Right lung (tissue), 5 donors: Measurements from ENCODE around the gene CENPB. TPM values are rescaled to one million over a fixed set of nuclear protein-coding genes. Genes with fewer than 3 reads are reported as not detected.

Source experiments
- DNase-seq, 2 donors: peaks; one replicate each; pipeline ENCODE4 v3.0.0-alpha.2; 2013
- polyA plus RNA-seq, 5 donors: library from polyadenylated mRNA; unstranded; fragments of 120-200 nt; gene quantifications; one replicate each; pipeline versions ENCODE4 v1.2.1 to v1.2.3, GENCODE V29; 2013; ENCODE audit warnings: inconsistent platforms in 1 of 5, low replicate concordance in 1 of 5; ENCODE audit not compliant: insufficient read length in 5 of 5, insufficient read depth in 1 of 5

Gene CENPB
- polyA plus RNA-seq, 5 donors: 36.0 to 71.1 (median 41.9) TPM

DNA sequence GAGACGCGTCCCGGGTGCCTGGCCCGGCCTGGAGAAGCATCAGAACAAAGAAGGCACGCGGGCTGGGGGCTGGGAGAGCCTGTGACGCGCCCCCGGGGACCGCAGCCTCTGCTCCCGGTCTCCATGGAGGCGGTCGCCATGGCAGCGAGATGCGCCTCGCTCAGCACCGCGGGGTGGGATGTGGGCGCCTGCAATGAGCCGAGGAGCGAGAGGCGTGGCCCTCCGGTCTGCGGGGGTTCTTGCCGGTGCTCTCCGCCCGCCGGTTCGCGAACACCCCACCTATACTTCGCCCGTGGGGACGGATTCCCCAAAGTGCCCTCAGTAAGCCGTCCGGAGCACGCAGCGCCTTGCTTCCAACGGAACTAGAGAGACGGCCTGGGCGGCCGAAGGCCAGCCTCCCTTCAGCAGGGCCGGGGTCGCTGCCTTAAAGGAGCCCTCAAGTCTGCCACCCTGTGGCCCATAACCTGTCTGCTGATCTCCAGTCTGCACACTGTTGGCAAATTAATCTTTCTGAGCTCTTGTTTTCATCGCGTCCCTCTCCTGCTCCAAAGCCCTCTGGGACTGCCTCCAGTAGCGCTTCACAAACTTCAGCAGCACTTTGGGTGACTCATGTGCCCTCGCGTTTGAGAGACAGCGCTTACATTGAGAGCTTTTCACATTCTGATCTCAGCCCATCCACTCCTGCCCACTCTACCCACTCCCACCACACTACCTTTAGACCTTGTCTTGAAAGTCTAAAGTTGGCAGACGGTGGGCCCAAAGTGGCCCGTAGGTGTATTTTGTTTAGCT is 18.0 kb downstream of the CENPB start:
- DNase-seq: peak; percentile 69 to 71

DNA sequence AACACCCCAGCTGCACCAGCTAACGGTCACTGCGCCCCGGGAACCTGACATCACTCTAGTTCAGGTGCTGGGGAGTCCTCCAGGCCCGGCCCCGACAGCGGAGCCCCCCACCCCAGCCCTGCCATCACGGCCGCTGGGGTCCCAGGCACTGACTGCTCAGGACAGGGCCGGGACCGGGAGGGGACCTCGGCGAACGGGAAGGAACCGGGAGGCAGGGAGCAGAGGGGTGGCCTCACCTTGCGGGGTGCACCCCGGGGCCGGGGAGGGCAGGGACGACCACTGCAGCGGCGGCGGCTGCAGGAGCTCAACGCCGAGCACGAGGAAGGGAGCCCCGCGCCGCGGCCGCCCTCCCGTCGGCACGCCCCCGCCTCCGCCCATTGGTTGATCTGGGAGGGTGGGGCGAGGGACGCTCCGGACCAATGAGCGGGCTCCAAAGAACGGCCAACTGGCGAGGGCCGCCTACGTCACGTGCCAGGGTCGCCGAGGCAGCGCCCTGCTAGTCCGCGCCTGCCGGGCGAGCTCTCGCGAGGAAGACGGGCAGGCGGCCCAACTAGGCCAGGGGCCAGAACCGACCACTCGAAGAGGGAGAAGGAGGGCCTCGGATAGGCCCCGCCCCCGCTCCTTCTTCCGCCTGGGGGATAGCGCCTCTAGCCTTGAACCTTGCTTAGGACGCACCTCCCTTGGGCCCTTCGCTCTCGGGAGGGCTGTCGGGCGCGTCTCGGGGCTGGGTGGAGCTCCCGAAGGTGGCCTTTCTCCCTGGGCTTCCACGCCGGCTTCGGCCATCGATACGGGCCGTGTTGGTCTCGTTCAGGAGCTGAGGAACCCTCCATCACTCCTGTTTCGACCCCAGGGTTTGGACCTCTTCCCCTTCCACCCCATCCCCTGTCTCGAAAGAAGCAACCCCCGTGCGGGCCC is 18.9 kb downstream of the CENPB start, which contains the start of gene ADISSP:
Gene ADISSP, minus strand, starts transcription at position 327 of the 915 bp plus-strand sequence. CDS start 7,653 bp downstream, outside the sequence.
- peak; percentile 98 for DNase-seq

DNA sequence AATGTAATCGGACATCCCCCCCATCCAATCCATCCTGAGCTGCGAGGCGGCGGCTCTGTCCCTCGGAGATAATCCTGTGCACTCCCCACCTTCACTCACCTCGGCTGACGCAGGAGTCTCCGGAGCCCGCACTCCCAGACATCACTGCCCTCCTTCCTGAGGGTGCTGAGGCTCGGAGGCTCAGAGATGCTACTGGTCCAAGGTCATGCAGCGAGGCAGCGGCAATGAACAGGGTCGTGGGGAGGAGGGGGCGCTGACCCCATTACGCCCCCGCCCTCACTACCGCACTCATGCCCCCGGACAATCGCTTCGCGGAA is 19.5 kb downstream of the CENPB start:
- no peak for DNase-seq

DNA sequence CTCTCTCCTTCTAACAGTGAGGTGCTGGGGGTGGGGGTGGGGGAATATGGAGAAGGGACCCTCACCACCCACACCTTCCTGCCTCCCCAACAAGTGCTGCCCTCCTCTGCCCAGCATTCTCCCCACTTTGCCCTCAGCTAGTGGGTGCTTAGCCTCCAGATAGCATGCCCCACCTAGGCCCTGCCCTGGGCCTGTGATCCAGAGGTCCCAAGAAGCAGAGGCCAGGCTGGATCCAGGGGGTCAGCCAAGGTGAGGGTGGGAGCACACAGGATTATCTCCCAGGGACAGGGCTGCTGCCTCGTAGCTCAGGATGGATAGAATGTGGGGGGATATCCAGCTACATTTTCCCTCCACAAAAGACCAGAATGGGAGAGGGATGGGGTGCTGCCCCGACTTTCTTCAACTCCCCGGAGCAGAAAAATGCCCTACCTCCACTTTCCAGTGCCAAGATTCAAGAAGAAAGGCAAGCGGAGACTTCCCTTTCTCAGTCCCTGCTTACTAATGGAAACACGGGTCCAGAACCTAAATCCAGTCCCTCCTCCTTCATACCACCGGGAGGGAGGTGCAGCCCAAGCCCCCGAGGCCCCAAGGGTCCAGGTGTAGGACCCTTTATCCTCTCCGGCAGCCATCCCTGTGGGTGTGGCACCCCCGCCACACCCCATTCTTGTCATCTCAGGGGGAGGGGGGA is 20.0 kb downstream of the CENPB start:
- DNase-seq: no peak

DNA sequence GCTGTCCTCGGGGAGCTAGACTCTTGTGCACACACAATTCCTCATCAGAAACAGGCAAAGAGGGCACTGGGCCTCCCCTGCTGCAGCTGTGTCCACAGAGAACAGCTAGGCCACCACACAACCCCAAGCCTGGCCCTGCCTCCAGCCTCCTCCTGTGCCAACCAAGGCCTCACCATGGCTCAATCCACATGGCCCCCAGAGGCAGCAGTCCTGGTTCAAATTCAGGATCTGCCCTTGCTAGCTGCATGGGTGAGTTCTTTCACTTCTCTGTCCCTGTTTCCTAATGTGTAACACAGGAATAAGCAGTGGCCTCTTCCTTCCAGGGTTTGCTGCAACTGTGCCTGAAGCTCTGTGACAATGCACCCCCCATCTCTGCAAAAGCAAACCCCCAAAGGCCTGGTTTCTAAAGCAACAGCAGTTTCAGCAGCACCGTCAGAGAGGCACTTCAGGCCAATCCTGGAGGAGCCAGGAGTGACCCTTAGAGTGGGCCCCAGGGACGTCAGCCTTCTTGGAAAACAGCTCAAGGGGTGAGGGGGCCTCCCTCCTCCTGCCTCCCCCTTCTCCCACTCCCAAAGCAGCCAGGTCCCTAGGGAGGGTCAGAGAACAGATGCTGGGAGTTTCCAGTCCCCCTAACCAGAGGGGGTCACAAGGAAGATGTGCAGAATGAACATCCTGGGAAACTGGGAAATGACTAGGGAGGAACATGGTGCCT is 21.2 kb downstream of the CENPB start:
- DNase-seq: no peak

DNA sequence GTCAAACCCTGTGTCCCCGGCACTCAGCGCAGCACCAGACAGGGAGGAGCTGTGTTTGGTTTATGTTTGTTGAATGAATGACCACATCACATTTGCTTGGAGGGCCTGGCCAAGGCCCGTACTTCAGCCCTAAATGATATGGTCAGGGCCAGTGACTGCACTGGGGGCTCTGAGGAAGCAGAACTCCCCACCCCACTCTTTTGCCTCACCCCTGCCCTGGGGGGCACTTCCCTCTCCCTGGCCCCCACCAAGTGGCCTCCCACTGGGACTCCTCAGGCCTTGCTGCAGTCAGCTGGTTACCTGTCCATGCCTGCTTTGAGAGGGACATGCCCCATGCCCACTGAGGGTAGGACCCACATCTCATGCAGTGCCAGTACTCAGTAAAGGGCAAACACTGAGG is 21.9 kb downstream of the CENPB start:
- no peak for DNase-seq

DNA sequence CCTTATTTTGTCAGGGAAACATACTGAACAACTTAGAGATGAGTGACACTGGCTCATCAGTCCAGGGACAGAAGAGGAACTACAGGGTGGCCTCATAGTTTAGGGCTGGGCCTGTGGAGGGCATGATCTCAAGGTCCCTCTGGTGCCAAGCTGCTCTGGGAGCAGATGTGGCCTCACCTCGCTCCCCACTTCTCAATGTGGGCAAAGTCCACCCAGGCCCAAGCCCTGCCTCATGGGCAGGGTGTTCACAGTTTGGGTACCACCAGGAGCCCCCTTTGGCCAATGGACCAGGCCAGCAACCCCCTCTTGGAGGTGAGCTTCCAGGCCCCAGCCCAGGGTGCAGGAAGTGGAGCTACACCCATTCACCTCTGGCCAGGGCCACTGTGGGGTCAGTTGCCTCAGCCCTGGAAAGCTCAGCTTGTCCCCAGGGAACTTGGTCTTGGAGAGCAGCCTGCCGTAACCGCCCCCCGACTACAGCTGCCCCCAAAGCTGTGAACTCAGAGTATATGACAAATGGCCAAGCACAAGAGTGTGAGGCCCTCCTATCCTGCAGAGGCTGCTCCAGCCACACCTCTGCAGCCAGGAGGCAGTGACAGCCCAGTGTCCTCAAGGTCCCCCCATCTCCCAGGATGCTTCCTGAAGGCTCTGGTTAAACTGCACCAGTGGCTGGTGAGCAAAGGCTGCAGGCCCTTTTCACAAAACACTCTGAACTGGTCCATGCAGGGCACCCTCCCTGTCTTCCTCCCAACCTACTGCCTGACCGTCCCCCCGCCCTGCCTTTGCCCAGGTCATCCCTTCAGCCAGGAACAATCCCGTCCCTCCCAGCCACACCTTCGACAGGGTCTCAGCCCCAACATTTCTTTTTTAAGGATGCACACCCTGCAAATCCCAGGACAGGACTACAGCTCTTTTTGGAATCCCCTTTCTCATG is 22.6 kb downstream of the CENPB start:
- DNase-seq: no peak

DNA sequence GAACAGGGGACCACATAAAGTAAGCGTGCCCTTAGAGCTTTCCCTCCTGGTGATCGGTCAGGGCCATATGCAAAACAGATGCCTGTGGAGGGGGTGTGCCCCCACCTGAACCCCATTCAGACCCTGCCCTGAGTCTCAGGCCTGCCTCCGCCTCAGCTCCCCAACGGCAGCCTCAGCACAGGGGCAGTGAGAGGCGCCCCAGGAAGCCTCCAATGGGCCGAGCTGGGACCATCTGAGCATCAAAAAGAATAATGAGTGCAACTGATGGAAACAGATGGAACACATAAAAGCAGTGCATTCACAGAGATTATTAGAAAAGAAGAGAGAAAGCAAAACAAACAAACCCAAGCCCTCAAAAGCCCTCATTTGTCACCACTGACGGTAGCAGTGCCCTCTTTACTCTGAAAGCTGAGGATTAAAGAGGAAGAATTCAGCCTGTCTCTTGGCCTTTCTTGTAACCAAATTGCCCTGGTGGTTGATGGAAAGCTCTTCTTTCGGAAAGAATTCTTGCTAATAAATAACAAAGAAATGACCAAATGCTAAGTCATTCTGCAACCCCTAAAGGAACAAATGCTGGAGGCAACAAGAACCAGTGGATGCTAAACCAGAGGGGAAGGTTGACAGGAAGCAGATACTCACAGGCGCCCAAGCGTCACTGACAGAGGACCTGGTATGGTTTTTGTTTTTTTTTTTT is 25.7 kb downstream of the CENPB start:
- DNase-seq: no peak

DNA sequence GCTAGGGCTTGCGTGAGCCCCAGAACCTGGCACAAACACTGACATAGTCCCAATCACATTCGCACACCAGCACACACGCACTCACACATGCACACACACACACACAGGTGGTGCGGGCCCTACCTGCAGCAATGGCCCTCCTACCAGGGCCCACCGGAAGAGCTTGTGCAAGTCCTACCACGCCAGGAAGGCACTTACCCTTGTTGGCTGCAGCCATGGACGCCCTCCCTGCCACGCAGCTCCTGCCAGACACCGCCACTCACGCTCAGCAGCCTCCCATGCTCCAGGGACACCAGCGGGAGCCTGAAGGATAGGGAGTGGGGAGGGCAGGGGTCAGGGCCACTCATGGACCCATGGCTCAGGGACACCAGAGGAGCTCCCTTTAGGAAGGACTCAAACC is 26.7 kb downstream of the CENPB start:
- DNase-seq: no peak

DNA sequence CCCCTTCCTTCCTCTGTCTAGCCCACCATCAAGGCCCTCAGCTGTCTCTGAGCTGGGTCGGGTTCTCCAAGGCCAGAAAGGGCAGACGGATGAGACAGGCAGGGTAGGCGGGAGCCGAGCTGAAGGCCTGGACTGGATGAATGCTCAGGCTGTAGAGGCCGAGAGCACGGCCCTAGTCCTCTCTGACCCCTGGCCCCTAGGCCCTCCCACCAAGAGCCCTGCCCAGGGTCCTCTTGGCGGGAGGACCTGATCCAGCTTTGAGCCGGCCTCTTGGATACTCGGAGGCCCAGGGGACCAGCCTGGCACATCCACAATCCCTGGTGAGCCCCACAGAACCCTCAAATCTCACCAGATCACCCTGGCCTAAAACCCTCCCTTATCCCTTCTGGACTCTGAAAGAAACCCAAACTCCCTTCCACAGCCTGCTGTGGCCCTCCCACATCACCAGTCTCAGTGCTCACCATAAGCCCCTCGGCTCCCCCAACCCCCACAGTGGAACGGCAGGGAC is 27.2 kb downstream of the CENPB start:
- no peak for DNase-seq

DNA sequence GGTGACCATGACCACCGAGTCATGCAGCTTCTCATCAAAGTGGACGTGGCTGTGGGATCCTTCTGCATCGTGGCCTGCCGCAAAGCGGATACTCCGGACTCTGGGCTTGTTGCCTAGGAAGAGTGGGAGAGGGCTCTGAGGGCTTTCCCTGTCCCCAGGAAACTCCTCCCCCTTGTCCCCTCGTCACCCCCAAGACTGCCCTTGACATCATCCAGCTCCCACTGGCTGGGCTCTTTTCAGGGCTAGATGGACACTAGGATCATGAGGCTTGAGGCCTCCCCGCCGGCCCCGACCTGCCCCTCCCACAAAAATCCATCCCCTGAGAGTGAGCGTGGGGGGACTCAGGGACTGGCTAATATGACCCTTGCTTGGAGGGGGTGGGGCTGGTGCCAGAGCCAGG is 28.0 kb downstream of the CENPB start:
- DNase-seq: no peak

DNA sequence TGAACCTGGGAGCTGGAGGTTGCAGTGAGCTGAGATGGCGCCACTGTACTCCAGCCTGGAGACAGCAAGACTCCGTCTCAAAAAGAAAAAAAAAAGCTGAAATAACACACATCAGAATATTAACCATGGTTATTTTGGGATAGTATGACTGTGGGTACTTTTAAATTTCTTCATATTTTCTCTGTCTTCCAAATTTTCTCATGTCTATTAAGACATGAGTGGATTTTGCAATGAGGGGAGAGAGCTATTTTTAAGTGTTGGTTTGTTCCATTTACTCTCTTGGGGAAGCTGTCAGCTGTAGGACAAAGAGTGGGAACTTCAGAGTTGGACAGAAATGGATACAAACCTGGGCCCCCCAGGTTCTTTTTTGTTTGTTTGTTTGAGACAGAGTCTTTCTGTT is 29.3 kb downstream of the CENPB start:
- no peak for DNase-seq

DNA sequence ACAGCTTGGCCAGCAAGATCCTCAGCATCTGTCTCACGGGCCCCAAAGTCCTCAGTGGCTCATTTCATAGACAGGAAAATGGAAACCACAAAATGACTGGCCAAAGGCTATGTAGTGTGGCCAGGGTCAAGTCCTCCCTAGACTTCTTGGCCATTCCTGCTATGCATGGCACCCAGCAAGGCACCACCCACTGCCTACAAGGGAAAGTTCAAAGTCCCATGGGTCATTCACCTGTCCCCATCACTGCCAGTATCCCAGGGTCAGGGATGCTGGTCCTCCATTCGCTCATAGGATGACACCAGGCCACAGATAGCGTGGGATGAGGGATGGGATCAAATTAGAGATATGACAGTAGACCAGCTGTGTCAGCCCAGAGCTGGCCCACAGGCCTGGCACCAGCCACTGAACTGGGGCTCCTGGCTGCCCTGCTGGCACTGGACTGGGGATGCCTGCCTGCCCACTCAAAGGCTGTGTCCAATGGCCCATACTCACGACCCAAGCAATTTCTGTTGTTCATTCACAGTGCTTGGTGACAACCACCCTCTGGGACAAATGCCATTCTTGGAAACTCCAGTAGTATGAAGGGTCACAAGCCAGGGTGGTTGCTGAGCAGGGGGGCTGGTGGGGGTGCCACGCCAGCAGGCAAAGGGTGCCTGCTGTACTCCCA is 30.6 kb downstream of the CENPB start:
- DNase-seq: no peak

DNA sequence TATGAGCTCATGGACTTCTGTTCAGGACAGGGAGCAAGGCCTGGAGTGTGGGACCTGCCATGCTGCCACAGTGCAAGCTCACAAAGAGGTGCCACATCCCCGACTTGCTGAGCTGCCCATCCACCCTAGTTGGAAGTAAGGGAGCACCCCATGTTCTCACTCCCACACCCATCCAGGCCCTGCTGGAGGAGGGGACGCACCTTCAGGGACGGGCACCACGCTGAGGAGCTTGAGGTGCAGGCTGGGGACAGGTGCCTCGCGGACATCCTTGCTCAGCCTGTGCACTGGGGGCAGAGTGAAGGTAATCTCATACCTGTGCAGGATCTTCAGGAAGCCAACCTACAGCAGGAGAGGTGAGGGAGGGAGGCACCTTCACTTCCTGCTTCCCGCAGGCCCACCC is 31.3 kb downstream of the CENPB start:
- no peak for DNase-seq

DNA sequence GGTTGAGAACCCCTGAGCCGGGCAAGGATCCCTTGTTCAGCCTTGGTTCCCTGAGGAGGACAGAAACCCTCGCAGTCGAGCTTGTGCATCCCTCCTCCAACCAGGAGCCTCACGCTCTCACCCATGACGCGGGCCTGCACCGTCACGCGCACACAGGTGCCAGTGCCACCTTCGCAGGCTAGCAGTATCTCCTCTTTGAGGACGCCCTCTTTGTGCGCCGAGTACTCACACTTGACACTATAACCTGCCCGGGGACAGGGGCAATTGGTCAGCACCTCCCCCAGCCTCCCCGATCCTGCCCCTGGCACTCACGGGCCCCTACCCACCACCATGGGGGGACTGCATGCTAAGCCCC is 32.3 kb downstream of the CENPB start:
- DNase-seq: no peak

DNA sequence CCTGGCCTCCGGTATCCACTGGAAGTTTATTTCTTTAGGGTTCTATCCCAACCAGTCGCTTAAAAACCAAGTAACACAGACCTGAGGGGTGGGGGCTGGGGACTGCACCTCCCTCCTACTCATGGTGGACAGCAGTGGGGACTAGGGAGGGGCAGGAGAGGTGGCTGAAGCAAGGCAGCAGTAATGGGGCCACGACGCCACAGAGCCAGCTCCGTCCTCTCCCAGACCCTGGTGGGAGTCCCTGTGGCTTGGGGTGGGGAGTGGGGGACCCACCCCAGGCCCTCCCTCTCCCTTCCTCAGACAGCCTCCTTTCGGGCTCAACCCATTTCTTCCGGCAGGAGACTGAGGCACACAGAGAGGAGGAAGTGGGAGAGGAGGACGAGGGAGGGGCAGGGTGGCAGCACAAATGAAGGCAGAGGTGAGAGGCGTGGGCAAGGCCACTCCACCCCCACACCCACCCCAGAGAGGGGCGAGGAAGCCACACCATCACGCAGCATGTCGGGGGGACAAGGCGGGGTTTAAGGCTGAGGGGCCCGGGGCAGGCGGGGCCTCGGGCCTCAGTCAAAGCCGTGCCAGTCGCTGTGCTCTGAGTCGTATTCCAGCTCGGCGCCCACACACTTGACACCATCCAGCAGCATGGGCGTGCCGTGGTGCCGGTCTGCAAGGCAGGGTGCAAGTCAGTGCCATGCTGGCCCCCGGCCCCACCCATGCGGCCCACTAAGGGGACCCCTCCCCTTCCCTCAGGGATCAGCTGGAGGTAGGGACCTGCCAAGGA is 32.9 kb downstream of the CENPB start:
- no peak for DNase-seq

DNA sequence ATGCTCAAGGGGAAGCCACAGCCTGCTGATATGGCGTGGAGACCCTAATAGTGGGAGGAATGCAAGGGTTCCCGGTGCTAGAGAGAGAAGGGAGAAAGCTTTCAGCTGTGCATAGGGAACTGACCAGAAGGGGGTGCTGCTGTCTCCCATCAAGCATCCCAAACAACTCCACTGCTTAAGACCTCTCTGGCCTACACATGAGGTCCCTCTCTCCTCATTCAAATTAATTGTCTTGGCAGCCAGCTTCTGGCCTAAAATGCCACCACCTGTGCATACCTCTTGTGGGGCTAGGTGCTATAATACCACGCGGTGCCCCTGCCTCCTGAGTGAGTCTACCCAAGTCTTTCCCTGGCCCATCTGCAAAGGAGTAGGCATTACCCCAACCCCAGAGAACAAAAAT is 33.4 kb downstream of the CENPB start:
- peak; percentile 42 to 56 for DNase-seq

DNA sequence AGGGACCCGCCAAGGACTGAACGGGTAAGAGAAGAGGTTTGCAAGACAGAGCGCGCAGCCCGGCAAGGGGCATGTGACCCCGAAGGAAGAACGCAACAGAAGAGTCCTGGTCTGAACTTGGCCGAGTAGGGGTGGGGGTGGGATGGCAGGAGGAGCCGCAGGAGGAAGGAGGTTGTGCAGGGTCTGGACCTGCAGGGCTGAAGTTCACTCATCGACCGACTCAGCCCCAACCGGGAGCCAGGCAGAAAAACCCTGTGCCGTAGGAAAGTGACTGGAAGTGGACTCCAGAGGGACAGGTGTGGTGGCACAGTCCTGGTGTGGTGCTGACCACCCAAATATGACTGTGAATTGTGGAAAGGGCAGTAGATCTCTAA is 34.2 kb downstream of the CENPB start:
- no peak for DNase-seq
